Skeletal muscle satellite cell (primary cell): ENCODE results near the gene DNAH5.

Experiments used
- H3K27me3 ChIP-seq: 2 replicates; pipeline ENCODE4 v1.7.0; 2013; ENCODE audit warnings: low read length; ENCODE audit not compliant: control insufficient read depth, insufficient read depth
- H3K36me3 ChIP-seq: 2 replicates; pipeline ENCODE4 v1.7.0; 2013; ENCODE audit warnings: mild to moderate bottlenecking, control low read depth, low read length; ENCODE audit not compliant: insufficient read depth
- H3K4me1 ChIP-seq: 2 replicates; pipeline ENCODE4 v1.7.0; 2013; ENCODE audit warnings: low read length; ENCODE audit not compliant: control insufficient read depth, insufficient read depth
- H3K4me2 ChIP-seq: 2 replicates; pipeline ENCODE4 v1.7.0; 2013; ENCODE audit warnings: mild to moderate bottlenecking, low read length
- H3K4me3 ChIP-seq: 2 replicates; pipeline ENCODE4 v1.7.0; 2013; ENCODE audit warnings: low read length
- H3K9ac ChIP-seq: 2 replicates; pipeline ENCODE4 v1.7.0; 2013; ENCODE audit warnings: mild to moderate bottlenecking, low read depth, low read length, moderate library complexity
- H3K9me3 ChIP-seq: replicated peaks from 2 replicates; pipeline ENCODE4 v1.7.0; 2013; ENCODE audit warnings: mild to moderate bottlenecking, control low read depth, low read length

Gene DNAH5

DNA sequence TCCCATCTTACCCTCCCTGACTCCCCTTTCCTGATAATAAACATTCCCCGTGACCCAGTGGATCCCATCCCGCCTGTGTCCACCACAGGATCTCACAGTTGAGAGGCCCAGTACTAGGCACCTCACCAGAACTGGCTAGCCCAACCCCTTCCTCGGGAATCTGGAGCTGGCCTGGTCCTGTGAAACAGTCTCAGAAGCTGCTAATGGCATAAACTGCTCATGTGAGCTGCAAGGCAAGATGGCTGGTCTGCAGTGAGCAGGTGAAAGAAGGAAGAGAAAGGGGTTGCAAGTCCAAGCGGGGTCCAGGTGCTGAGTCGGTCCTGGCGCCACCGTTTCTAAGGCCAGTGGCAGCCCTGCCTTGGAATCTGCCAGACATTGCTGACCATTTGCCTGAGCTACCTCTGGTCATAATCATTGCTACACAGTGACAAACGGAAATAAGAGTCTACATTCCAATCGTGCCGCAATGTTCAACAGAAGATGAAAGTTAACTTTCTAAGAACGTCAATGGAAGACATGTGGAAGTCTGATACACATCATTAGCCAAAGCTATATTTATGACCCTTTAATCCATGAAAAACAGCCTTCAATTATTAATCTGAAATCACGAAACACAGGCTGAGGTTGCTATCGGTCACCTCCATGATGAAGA lies 33.7 kb downstream of the DNAH5 start:
- Histone ChIP-seq H3K27me3 (no peaks in the 10 kb centered on the region), H3K4me1 (no peaks in the 10 kb centered on the region), H3K4me2 (no peak overlapping the region), H3K4me3 (no peak overlapping the region), H3K9ac (no peak overlapping the region), H3K9me3 (no peaks in the 10 kb centered on the region), H3K36me3 (no peaks in the 10 kb centered on the region)

DNA sequence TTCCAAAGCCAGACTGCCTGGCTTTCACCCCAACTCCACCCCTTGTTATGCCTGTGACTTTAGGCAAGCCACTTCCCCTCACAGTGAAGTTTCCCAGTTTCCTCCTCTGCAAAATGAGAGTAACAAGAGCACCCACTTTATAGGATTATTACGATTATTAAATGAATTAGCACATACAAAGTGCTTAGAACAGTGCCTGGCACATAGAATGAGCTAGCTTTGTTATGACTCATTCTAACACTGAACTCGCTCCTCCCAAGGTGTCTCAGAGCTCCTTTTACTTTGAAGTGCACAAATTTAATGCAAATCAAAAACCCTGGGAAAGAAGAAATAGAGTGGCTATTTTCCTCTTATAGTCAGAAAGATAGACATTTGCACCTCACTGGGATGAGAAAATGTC lies 34.3 kb downstream of the DNAH5 start:
- Histone ChIP-seq H3K9ac (no peak overlapping the region), H3K27me3 (no peaks in the 10 kb centered on the region), H3K36me3 (no peaks in the 10 kb centered on the region), H3K4me1 (no peaks in the 10 kb centered on the region), H3K4me2 (no peak overlapping the region), H3K9me3 (no peaks in the 10 kb centered on the region), H3K4me3 (no peak overlapping the region)

DNA sequence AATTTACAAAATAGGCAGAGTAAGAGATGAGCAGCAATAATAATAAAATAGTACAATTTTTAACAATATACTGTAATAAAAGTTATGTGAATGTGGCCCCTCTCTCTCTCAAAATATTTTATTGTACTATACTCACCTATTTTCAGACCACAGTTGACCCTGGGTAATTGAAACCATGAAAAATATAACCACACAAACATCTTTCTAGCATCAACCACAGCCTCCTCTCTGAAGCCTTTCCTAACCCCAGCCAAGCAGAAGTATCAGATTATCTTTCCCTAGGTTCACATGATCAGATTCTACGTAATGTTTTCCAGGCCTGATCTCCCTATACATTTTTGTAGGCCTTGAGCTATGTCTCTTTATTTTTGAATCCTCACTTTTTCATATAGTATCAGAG lies 35.2 kb downstream of the DNAH5 start:
- H3K9me3 ChIP-seq = no peaks in the 10 kb centered on the region
- no peaks in the 10 kb centered on the region for H3K4me1 ChIP-seq
- H3K4me2 ChIP-seq = no peak overlapping the region
- no peak overlapping the region for H3K9ac ChIP-seq
- H3K36me3 ChIP-seq = no peaks in the 10 kb centered on the region
- no peak overlapping the region for H3K4me3 ChIP-seq
- no peaks in the 10 kb centered on the region for H3K27me3 ChIP-seq

DNA sequence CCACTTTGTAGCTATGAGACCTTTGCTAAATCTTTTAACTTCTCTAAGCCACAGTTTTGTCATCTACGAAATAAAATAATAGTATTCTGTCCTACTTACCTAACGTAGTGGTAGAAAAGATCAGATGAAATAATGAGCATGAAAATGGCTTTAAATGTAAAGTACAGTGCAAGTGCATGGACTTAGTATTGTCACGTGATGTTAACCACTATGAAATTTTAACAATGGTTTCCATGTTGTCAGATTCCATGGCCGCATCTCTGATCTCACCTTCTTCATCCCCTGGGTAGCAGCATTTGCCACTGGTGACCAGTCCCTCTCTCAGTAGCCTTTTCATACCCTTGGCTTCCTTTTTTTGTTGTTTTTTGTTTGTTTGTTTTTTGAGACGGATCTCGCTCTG lies 45.9 kb downstream of the DNAH5 start:
- Histone ChIP-seq H3K4me3 (no peak overlapping the region), H3K9ac (no peak overlapping the region), H3K9me3 (no peaks in the 10 kb centered on the region), H3K36me3 (no peaks in the 10 kb centered on the region), H3K4me1 (no peaks in the 10 kb centered on the region), H3K4me2 (no peak overlapping the region), H3K27me3 (peaks cover 12% of the 10 kb centered on the region)

DNA sequence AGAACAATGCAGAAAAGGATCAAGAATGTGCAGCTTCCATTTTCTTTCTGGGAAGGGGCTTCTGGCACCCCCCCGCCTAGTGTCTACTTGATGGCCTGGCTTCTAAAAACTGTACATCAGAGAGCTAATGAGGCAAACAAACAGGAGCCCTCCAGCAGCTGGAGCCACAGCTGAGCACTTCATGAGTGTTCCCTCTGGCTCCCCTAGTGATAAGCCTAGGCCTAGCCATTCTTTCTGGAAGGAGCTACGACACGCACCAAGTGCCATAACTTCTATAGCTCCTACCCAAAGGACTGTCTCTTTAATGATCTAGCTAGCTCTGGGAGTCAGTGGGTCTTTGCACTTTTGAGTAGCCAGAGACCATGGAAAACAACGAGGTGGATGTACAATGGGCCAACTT lies 66.1 kb downstream of the DNAH5 start:
- Histone ChIP-seq H3K9me3 (no peaks in the 10 kb centered on the region), H3K9ac (no peak overlapping the region), H3K4me3 (no peak overlapping the region), H3K36me3 (no peaks in the 10 kb centered on the region), H3K4me1 (no peaks in the 10 kb centered on the region), H3K27me3 (peaks cover 7% of the 10 kb centered on the region), H3K4me2 (no peak overlapping the region)

DNA sequence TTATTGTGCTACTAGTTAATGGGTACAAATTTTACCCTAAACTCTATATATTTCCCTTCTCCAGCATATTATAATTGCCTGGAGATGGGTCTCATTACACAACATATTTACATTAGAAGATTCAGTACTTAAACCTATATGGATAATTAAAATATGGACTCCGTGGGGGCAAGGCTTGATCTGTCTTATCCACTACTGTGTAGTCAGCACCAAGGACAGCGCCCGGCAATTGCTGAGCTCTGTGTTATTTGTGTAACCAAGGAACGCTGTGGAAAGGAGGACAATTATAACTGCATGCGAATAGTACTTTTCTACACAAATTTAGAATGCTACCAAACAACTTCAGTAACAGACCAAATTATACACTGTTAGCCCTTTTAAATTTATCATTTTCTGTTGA lies 77.7 kb downstream of the DNAH5 start:
- H3K9me3 ChIP-seq = no peaks in the 10 kb centered on the region
- H3K36me3 ChIP-seq = no peaks in the 10 kb centered on the region
- no peaks in the 10 kb centered on the region for H3K27me3 ChIP-seq
- no peak overlapping the region for H3K4me3 ChIP-seq
- H3K4me2 ChIP-seq = no peak overlapping the region
- H3K4me1 ChIP-seq = no peaks in the 10 kb centered on the region
- H3K9ac ChIP-seq = no peak overlapping the region

DNA sequence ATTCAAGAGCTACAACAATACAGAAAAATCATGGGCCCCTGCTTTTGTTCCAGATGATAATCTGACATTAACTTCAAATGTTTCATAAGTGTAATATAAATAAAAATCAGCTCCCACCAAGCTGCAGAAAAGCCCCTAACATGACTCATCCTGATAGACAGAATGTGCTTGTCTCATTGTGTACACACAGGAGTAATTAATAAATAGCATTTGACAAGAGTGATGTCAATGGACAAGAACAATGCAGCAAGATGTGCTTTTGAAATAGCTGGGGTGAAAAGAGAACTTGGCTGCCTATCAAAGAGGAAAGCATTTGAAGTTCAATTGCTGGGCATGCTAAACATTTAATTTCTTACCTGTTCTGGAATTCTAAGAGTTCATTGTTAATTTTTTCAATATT lies 79.2 kb downstream of the DNAH5 start:
- Histone ChIP-seq H3K9me3 (no peaks in the 10 kb centered on the region), H3K36me3 (no peaks in the 10 kb centered on the region)

DNA sequence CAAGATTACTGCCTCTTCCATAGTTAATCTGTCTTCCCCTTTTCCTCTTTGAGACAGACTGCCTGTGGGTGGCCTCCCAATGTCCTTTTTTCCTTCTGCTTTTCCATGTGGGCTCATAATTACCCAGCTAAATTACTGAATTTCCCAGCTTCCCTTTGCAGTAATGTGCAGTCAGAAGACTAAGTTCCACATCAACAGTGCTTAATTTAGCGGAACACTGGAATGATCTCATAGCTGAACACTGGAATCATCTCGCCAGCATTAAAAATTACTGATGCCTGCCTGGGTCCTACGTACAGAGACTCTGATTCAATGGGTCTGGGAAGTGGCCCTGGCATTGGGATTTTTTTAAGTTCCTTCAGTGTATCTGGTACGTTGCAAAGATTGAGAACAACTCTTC lies 84.3 kb downstream of the DNAH5 start:
- Histone ChIP-seq H3K27me3 (no peaks in the 10 kb centered on the region), H3K4me2 (no peak overlapping the region), H3K36me3 (no peaks in the 10 kb centered on the region), H3K4me3 (no peak overlapping the region), H3K4me1 (no peaks in the 10 kb centered on the region), H3K9ac (no peak overlapping the region), H3K9me3 (no peaks in the 10 kb centered on the region)

More for the DNA sequence above, 79.2 kb downstream of the DNAH5 start:
- Histone ChIP-seq H3K4me2 (no peak overlapping the region), H3K4me1 (no peaks in the 10 kb centered on the region), H3K9ac (no peak overlapping the region), H3K4me3 (no peak overlapping the region), H3K27me3 (no peaks in the 10 kb centered on the region)

DNA sequence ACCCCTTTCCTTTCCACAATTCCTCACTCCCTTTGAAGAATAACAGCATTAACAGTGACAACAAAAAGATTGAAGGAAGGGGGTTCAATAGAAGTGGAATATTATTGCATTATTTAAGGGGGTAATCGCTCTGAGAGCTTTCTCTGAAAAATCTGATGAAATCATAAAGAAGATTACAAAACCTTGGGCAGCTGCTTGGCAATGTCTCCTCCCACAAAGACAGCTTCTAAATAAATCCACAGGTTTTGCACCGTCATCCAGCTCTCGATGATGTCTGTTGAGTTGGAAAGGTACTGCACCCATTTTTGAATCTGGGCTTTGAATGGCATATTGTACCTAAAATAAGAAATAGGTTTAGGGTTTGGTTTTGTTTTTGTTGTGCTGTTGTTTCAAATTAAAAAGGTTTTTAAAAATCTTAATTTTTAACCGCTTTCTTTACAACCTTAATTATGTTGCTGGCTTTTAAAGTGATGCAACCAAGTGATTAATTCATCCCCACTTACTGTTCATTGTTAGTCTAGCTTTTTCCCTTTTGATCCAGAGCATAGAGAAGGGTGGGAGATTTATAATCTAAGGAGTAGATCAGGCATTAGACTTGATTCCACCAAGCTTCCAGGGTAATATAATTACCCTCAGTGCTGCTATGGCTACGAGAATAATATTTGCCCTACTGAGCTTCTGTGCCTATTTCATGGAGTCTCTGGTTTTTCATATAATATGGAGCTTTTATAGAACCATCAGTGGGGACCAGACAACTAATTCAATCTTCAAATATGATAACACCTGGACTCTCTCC lies 85.0 kb downstream of the DNAH5 start:
- Histone ChIP-seq H3K4me2 (no peak overlapping the region), H3K9ac (no peak overlapping the region), H3K4me3 (no peak overlapping the region), H3K27me3 (no peaks in the 10 kb centered on the region), H3K9me3 (no peaks in the 10 kb centered on the region), H3K36me3 (no peaks in the 10 kb centered on the region), H3K4me1 (no peaks in the 10 kb centered on the region)

DNA sequence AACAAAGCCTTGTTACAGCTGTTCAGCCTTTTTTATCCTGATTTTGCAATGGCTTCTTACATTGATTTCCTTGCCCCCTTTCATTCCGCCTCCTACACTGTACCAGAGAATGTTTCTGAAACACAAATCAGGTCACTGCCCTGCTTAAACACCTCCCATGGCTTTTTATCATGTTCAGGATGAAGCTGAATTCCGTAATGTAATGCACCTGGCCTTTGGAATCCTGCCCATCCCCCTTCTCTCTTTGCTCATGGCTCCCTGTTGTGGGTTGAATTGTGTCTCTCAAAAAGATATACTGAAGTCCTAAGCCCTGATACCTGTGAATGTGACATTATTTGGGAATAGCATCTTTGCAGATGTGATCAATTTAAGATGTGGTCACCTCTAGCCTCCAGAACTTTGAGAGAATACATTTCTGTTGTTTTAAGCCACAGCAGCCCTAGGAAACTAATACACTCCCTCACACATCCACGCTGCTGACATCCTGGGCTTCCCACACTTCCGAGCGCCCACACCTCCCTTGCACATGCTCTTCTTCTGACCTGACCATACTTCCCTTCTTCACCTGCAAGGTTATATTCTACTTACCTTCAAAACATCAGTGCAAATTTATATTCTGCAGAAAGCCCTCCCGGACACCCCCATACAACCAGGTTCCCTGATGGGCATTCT lies 101.2 kb downstream of the DNAH5 start:
- Histone ChIP-seq H3K4me3 (no peak overlapping the region), H3K4me2 (no peak overlapping the region), H3K9ac (no peak overlapping the region), H3K36me3 (no peaks in the 10 kb centered on the region), H3K27me3 (peaks cover 9% of the 10 kb centered on the region), H3K9me3 (no peaks in the 10 kb centered on the region), H3K4me1 (no peaks in the 10 kb centered on the region)

DNA sequence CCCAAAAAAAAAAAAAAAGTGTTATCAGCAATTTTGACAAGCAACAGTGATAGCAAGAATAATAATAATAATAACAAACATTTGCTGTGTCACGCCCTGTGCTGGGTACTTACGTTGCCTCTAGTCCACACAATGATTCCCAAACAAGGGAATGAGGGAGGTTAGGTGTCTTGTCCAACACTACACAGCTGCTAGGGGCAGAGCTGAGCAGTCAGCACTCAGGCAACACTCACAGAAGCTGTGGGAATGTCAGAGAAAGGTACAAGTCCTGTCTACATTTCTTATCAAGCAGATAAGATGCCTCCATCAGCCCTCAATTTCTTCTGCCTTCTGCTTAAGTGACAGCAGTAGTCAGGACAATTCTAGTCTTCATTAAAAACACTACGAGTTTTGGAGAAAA lies 111.0 kb downstream of the DNAH5 start:
- H3K4me1 ChIP-seq = no peaks in the 10 kb centered on the region
- peaks cover 8% of the 10 kb centered on the region for H3K27me3 ChIP-seq
- no peaks in the 10 kb centered on the region for H3K36me3 ChIP-seq
- H3K9ac ChIP-seq = no peak overlapping the region
- no peak overlapping the region for H3K4me3 ChIP-seq
- H3K9me3 ChIP-seq = no peaks in the 10 kb centered on the region
- H3K4me2 ChIP-seq = no peak overlapping the region
